ENCODE results near the gene SSBP3.

Gene SSBP3

DNA sequence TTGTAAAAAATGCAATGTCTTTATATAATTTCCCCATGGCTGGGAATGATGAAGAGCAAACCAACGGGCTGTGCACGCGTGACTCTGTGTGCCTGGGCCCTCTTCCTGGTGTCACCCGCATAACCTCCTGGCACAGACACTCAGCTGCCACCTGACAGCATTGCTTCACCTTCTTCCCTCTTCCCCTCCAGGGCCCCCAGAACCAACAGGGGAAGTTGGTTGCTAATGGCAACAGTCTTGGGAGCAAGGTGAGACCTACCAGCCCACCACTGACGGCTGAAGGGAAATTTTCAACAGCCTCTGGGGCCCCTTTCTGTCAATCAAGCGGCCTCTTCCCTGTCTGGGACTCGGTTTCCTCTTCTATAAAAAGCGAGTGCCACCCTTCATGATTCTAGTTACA is 33.2 kb downstream of the SSBP3 start:
- no peaks in the 10 kb centered on the region for H3K79me2 ChIP-seq (ENCODE audit: control insufficient read depth, insufficient read depth, low read length, unreplicated experiment)
- H3K4me1 ChIP-seq (ENCODE audit: control insufficient read depth, insufficient read depth, low read length, unreplicated experiment) = no peaks in the 10 kb centered on the region
- no peak overlapping the region for H3K27ac ChIP-seq (ENCODE audit: low read depth, low read length)

DNA sequence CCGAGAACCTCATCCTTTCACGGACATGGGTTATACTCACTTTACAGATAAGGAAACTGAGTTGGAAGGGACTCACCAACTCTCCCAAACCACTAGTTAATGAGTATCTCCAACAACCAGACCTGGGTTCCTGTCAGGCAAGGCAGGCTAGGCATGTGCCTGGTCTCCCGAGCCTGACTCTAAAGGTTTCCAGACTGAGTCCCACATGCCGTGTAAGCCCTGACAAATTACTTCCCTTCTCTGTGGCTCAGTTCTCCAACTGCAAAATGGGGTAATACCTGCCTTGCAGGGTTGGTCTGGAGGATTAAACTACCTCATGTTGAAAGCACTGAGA is 34.3 kb downstream of the SSBP3 start:
- Histone ChIP-seq H3K27me3 (ENCODE audit: insufficient read depth, low read length) (no peaks in the 10 kb centered on the region), H3K4me1 (ENCODE audit: control insufficient read depth, insufficient read depth, low read length, unreplicated experiment) (no peaks in the 10 kb centered on the region), H3K27ac (ENCODE audit: low read depth, low read length) (no peak overlapping the region), H3K4me3 (ENCODE audit: low read depth, low read length) (no peak overlapping the region), H2AFZ (ENCODE audit: low read length, unreplicated experiment) (no peak overlapping the region), H3K79me2 (ENCODE audit: control insufficient read depth, insufficient read depth, low read length, unreplicated experiment) (no peaks in the 10 kb centered on the region), H3K36me3 (ENCODE audit: insufficient read depth, low read length) (no peaks in the 10 kb centered on the region)

More for the DNA sequence above, 33.2 kb downstream of the SSBP3 start:
- Histone ChIP-seq H3K27me3 (ENCODE audit: insufficient read depth, low read length) (no peaks in the 10 kb centered on the region), H3K4me3 (ENCODE audit: low read depth, low read length) (no peak overlapping the region), H2AFZ (ENCODE audit: low read length, unreplicated experiment) (no peak overlapping the region), H3K36me3 (ENCODE audit: insufficient read depth, low read length) (no peaks in the 10 kb centered on the region)

DNA sequence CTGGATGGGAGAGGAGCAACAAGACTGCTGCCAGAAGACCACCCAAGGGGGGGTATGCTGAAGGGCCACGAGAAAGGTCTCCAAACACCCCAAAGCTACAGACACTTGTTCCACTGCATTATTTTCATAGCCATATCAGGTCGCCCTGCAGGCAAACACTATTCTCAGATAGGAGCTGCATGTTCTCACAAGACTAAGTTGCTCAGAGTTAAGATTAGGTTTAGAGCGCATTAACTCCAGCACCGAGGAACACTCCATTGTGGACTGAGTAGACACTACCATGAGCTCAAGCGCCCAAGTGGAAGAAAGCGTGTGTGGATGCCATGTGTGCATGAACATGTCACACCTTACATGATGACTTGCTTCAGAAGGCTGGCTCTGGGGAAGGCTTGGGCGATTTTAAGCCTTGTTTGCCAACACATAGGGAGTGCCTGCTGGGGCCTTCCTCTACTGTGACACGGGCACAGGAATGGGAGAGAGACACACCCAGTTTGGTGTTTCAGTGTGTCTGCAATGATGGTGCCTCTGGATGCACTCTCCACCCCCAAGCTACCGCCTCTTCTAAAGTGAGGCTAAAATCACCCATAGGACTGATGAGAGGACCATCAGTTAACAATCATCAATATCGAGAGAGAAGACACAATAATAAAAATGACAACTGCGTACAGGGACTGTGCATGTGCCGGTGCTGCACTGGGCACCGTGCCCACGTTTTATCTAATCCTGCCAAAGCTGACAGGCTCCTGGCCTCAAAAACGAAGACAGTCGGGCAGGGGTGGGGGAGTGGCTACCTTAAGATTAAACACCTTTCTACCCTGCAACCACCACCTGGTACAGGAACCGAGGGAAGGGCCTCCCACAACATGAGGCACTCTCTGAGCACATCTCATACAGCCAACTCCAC is 34.9 kb downstream of the SSBP3 start:
- no peak overlapping the region for H3K4me3 ChIP-seq (ENCODE audit: low read depth, low read length)
- no peak overlapping the region for H3K27ac ChIP-seq (ENCODE audit: low read depth, low read length)
- no peaks in the 10 kb centered on the region for H3K36me3 ChIP-seq (ENCODE audit: insufficient read depth, low read length)
- H2AFZ ChIP-seq (ENCODE audit: low read length, unreplicated experiment) = no peak overlapping the region
- H3K4me1 ChIP-seq (ENCODE audit: control insufficient read depth, insufficient read depth, low read length, unreplicated experiment) = no peaks in the 10 kb centered on the region
- no peaks in the 10 kb centered on the region for H3K79me2 ChIP-seq (ENCODE audit: control insufficient read depth, insufficient read depth, low read length, unreplicated experiment)
- H3K27me3 ChIP-seq (ENCODE audit: insufficient read depth, low read length) = no peaks in the 10 kb centered on the region

DNA sequence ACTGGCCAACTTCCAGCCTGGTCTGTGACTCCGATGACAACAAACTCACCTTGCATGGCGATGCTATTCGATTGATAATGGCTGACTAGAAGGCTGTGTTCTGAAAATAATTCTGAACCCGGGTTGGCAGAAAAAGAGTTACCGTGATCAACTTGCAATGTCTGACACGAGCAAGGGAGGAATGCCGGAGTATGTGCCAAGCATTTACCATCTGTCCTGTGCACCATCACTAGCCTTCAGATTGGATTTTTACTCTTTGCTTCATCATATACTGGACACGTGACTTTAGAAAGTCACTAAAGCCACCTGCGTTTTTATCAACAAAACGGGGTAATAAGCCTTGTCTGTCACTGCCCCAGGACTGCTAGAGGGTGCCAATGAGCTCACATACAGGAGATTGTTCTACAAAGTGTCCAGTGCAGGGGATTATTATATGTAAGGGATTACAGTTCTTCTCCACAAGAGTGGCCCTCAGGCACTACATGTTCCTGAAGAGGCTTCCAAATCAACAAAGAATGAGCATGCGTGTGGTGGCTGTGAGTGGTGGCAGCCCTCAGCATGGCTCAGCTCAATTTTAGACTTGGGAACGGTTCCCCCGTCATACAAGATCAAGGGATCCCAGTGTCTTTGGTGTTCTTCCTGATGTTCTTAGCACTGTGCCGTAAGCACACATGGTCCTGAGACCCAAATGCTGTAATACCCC is 35.8 kb downstream of the SSBP3 start:
- Histone ChIP-seq H3K79me2 (ENCODE audit: control insufficient read depth, insufficient read depth, low read length, unreplicated experiment) (no peaks in the 10 kb centered on the region), H2AFZ (ENCODE audit: low read length, unreplicated experiment) (no peak overlapping the region), H3K36me3 (ENCODE audit: insufficient read depth, low read length) (no peaks in the 10 kb centered on the region), H3K4me1 (ENCODE audit: control insufficient read depth, insufficient read depth, low read length, unreplicated experiment) (no peaks in the 10 kb centered on the region), H3K27ac (ENCODE audit: low read depth, low read length) (no peak overlapping the region), H3K27me3 (ENCODE audit: insufficient read depth, low read length) (no peaks in the 10 kb centered on the region), H3K4me3 (ENCODE audit: low read depth, low read length) (no peak overlapping the region)

DNA sequence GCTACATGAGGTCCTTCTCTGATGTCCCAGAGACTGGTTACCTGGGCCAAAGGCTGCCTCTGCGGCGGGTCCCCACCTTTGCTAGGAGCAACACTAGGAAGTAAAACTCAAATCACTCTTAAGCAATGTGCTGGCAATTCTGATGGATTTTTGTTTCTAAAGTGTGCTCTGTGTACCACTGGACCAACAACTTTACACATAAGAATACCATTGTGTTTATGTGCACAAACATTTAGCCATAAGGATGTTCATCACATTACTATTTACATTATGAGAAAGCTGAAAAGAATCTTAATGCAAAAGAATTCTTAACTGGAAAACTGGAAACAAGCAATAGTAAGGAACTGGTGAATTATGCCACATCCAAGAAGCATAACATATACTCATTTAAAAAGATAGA is 38.6 kb downstream of the SSBP3 start:
- Histone ChIP-seq H3K79me2 (ENCODE audit: control insufficient read depth, insufficient read depth, low read length, unreplicated experiment) (no peaks in the 10 kb centered on the region), H3K4me3 (ENCODE audit: low read depth, low read length) (no peak overlapping the region), H3K27me3 (ENCODE audit: insufficient read depth, low read length) (no peaks in the 10 kb centered on the region), H2AFZ (ENCODE audit: low read length, unreplicated experiment) (no peak overlapping the region), H3K4me1 (ENCODE audit: control insufficient read depth, insufficient read depth, low read length, unreplicated experiment) (no peaks in the 10 kb centered on the region), H3K36me3 (ENCODE audit: insufficient read depth, low read length) (no peaks in the 10 kb centered on the region), H3K27ac (ENCODE audit: low read depth, low read length) (no peak overlapping the region)

DNA sequence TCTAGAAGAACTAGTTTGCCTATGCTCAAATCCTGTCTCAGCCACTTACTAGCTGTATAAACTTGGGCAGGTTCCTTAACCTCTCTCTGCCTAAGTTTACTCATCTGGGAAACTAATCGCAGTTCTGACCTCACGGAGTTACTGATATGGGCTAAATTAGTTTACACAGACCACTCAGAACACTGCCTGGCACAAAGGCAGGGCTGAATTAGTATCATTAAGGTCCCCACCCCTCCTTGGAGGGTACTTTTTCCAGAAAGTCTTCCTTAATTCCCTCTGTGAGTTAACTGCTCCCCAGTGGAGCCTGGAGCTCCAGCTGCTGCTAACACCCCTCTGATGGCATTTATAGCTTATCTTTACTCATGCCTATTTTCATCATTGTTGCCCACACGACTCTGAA is 40.3 kb downstream of the SSBP3 start:
- Histone ChIP-seq H3K36me3 (ENCODE audit: insufficient read depth, low read length) (no peaks in the 10 kb centered on the region), H3K79me2 (ENCODE audit: control insufficient read depth, insufficient read depth, low read length, unreplicated experiment) (no peaks in the 10 kb centered on the region), H2AFZ (ENCODE audit: low read length, unreplicated experiment) (no peak overlapping the region), H3K4me3 (ENCODE audit: low read depth, low read length) (no peak overlapping the region), H3K4me1 (ENCODE audit: control insufficient read depth, insufficient read depth, low read length, unreplicated experiment) (no peaks in the 10 kb centered on the region), H3K27ac (ENCODE audit: low read depth, low read length) (no peak overlapping the region), H3K27me3 (ENCODE audit: insufficient read depth, low read length) (no peaks in the 10 kb centered on the region)

DNA sequence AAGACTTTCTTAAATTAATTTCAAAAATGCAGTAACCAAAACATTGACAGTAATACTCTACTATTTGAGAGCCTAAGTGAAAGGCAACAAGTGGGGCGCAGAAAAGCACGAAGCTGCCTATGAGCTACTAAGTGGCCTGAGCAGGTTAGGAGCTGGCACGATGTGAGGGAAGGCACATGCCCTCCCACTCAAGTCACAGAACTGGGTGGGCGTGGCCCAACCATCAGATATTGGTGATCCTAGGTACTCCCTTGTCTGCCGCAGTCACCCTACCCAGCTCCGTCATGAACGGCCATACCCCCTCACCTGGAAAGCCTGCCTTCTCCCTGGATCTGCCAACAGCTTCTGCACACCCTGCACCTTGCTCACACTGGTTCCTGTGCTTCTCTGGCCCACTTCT is 40.8 kb downstream of the SSBP3 start:
- no peak overlapping the region for H2AFZ ChIP-seq (ENCODE audit: low read length, unreplicated experiment)
- H3K4me3 ChIP-seq (ENCODE audit: low read depth, low read length) = no peak overlapping the region
- no peaks in the 10 kb centered on the region for H3K27me3 ChIP-seq (ENCODE audit: insufficient read depth, low read length)
- no peak overlapping the region for H3K27ac ChIP-seq (ENCODE audit: low read depth, low read length)
- H3K4me1 ChIP-seq (ENCODE audit: control insufficient read depth, insufficient read depth, low read length, unreplicated experiment) = no peaks in the 10 kb centered on the region
- H3K36me3 ChIP-seq (ENCODE audit: insufficient read depth, low read length) = no peaks in the 10 kb centered on the region
- H3K79me2 ChIP-seq (ENCODE audit: control insufficient read depth, insufficient read depth, low read length, unreplicated experiment) = no peaks in the 10 kb centered on the region

DNA sequence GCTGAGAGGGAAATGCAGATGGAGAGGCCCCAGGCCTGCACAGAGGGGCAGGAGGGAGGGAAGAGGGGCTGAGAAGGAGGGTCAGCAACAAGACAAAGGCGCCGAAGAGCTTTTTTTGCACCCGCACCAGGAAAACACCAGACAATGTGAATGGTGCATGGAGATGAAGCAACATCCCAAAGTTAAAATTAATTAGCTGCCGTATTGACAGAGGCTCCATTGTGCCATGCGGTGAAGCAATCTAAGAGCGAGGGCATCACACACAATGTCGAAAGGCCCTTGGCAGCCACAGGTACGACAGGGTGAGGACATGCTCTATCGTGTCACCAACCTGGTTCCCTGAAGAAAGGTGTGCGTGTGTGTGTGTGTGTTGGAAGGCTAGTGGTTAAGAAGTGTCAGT is 41.2 kb downstream of the SSBP3 start:
- no peaks in the 10 kb centered on the region for H3K4me1 ChIP-seq (ENCODE audit: control insufficient read depth, insufficient read depth, low read length, unreplicated experiment)
- no peaks in the 10 kb centered on the region for H3K79me2 ChIP-seq (ENCODE audit: control insufficient read depth, insufficient read depth, low read length, unreplicated experiment)
- no peak overlapping the region for H3K4me3 ChIP-seq (ENCODE audit: low read depth, low read length)
- no peak overlapping the region for H2AFZ ChIP-seq (ENCODE audit: low read length, unreplicated experiment)
- no peaks in the 10 kb centered on the region for H3K27me3 ChIP-seq (ENCODE audit: insufficient read depth, low read length)
- no peaks in the 10 kb centered on the region for H3K36me3 ChIP-seq (ENCODE audit: insufficient read depth, low read length)
- H3K27ac ChIP-seq (ENCODE audit: low read depth, low read length) = no peak overlapping the region

DNA sequence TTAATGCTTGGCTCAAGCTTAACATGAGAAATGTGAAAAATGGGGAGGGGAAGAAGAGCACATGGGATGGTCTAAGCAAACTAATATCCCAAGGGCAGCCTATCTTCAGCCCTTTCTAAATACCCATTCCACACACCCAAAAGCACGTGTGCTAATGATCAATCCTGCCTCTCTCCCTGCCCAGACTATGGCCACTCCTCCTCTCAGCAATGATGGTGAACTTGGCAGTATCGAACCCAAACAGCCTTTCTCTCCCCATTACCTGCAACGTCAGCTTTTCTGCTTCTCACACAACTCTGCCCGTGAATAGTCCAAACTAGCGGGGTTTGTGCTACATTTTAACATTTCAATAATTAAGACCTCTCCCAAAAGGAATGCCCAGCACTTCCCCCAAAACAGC is 41.6 kb downstream of the SSBP3 start:
- H3K27me3 ChIP-seq (ENCODE audit: insufficient read depth, low read length) = no peaks in the 10 kb centered on the region
- H3K36me3 ChIP-seq (ENCODE audit: insufficient read depth, low read length) = no peaks in the 10 kb centered on the region
- H3K4me1 ChIP-seq (ENCODE audit: control insufficient read depth, insufficient read depth, low read length, unreplicated experiment) = no peaks in the 10 kb centered on the region
- H2AFZ ChIP-seq (ENCODE audit: low read length, unreplicated experiment) = no peak overlapping the region
- no peaks in the 10 kb centered on the region for H3K79me2 ChIP-seq (ENCODE audit: control insufficient read depth, insufficient read depth, low read length, unreplicated experiment)
- H3K4me3 ChIP-seq (ENCODE audit: low read depth, low read length) = no peak overlapping the region
- no peak overlapping the region for H3K27ac ChIP-seq (ENCODE audit: low read depth, low read length)

DNA sequence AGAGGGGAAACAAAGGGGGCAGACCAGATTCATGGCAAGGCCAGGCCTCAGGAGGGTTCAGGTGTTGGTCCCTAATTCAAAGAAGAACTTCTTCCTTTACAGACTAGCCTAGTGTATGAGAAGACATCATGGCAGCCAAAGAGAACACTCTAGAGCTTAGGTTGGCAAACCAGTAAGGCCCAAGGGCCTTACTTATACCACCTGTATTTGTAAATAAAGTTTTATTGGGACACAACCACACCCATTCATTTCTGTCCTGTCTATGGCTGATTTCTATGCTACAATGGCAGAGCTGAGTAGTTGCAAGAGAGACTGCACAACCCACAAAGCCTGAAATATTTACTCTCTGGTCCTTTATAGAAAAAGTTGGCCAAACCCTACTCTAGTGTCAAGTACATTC is 42.3 kb downstream of the SSBP3 start:
- H3K36me3 ChIP-seq (ENCODE audit: insufficient read depth, low read length) = no peaks in the 10 kb centered on the region
- no peak overlapping the region for H2AFZ ChIP-seq (ENCODE audit: low read length, unreplicated experiment)
- H3K4me1 ChIP-seq (ENCODE audit: control insufficient read depth, insufficient read depth, low read length, unreplicated experiment) = no peaks in the 10 kb centered on the region
- H3K27me3 ChIP-seq (ENCODE audit: insufficient read depth, low read length) = no peaks in the 10 kb centered on the region
- no peak overlapping the region for H3K27ac ChIP-seq (ENCODE audit: low read depth, low read length)
- H3K79me2 ChIP-seq (ENCODE audit: control insufficient read depth, insufficient read depth, low read length, unreplicated experiment) = no peaks in the 10 kb centered on the region
- no peak overlapping the region for H3K4me3 ChIP-seq (ENCODE audit: low read depth, low read length)

DNA sequence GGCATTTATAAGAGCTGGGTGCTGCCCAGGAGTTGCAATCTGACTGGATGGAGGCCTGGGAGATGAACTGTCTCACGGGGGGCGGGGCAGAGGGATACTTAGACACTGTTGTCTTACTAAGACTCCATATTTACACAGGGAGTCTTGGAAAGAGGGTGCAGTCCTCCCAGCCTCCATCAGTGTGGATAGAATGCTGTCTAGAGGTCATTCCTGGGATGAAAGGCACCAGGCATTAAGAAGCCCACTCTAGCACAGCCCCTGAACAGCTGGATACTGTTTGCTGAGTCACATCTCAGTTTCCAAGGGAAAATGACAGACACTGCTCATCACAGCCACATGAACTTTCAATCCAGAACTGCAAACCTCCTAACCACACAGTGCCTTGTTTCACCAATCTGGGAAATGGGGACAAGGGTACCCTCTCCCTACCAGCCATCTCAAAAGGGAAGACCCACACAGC is 43.3 kb downstream of the SSBP3 start:
- Histone ChIP-seq H3K4me1 (ENCODE audit: control insufficient read depth, insufficient read depth, low read length, unreplicated experiment) (no peaks in the 10 kb centered on the region), H3K27me3 (ENCODE audit: insufficient read depth, low read length) (no peaks in the 10 kb centered on the region), H3K4me3 (ENCODE audit: low read depth, low read length) (no peak overlapping the region), H3K79me2 (ENCODE audit: control insufficient read depth, insufficient read depth, low read length, unreplicated experiment) (no peaks in the 10 kb centered on the region), H3K27ac (ENCODE audit: low read depth, low read length) (no peak overlapping the region), H3K36me3 (ENCODE audit: insufficient read depth, low read length) (no peaks in the 10 kb centered on the region), H2AFZ (ENCODE audit: low read length, unreplicated experiment) (no peak overlapping the region)
